Measurements from ENCODE around the gene PCNP. TPM values are rescaled to one million over a fixed set of nuclear protein-coding genes. Genes with fewer than 3 reads are reported as not detected.

The PCNP gene
- total and polyA plus RNA-seq, 9 of the 15 experiments (the other 6 are each of a cell fraction or from before 2014, with no cell fraction given), result 54.3 to 170 (median 150) TPM

DNA sequence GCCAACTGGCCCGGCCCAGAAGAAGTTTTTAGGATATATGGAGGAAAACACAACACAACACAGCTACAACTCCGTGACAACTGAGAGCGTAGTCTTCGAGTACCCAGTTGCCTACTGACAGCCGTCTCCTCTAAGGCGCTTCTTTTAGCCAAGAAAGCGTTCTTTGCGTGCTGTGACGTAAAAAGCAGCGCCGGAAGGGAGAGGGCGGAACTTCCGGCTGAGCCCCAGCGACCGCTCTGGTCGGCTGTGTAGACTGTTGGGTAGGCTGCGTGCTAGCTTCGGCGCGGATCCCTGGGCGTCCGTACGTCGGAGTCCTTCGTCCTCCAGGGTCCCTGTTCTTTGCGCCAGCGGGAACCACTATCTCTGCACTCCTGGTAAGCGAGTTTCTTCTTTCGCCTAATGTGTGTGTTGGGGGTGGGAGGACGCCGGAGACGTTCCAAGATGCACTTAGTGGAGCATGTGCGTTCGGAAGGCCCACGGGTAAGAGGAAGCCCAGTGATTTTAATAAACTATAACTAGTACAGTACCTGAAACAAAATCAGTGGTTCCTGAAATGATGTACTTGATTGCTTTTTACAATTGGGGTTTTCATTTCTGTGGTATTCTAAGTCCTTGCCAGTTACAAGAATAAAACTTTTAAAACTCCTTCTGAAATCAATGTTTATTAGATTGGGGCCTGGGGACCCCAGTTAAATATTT is 12.2 kb upstream of the PCNP start, which contains the start of gene TRMT10C (continued):
- no peak for TF ChIP-seq HDAC3 (IDR thresholded peaks at IDR 0.05; ENCODE audit: borderline replicate concordance, partially characterized antibody)
- peak; percentile 76 for TF ChIP-seq DIDO1 (tag; IDR thresholded peaks at IDR 0.05; ENCODE audit: low read depth)
- no peak for TF ChIP-seq ZBTB5 (IDR thresholded peaks at IDR 0.05)
- no peak for TF ChIP-seq SIRT6 (IDR thresholded peaks at IDR 0.05; ENCODE audit: low read depth, low read length)
- 0 out of 2 replicates have a peak, but pooled peaks have one; percentile 32 for TF ChIP-seq ELF1 (tag; IDR thresholded peaks at IDR 0.05)
- peak; percentile 86 for TF ChIP-seq KDM5B (IDR thresholded peaks at IDR 0.05; ENCODE audit: insufficient replicate concordance, low read depth, low read length)
- TF ChIP-seq ZBTB1 (CRISPR knock-in tag; IDR thresholded peaks at IDR 0.05; ENCODE audit: borderline replicate concordance, low read depth), result no peak
- no peak for TF ChIP-seq RUNX1 (IDR thresholded peaks at IDR 0.05; ENCODE audit: low read depth)
- TF ChIP-seq, protein P1, sequence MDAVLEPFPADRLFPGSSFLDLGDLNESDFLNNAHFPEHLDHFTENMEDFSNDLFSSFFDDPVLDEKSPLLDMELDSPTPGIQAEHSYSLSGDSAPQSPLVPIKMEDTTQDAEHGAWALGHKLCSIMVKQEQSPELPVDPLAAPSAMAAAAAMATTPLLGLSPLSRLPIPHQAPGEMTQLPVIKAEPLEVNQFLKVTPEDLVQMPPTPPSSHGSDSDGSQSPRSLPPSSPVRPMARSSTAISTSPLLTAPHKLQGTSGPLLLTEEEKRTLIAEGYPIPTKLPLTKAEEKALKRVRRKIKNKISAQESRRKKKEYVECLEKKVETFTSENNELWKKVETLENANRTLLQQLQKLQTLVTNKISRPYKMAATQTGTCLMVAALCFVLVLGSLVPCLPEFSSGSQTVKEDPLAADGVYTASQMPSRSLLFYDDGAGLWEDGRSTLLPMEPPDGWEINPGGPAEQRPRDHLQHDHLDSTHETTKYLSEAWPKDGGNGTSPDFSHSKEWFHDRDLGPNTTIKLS (IDR thresholded peaks at IDR 0.05; ENCODE audit: borderline replicate concordance, low read depth), result 0 out of 2 replicates have a peak, but pooled peaks have one; percentile 18
- no peak for TF ChIP-seq CBX8 (IDR thresholded peaks at IDR 0.05; ENCODE audit: borderline replicate concordance, extremely low read depth, low read depth, low read length, poor library complexity, severe bottlenecking)
- TF ChIP-seq PTRF (tag; IDR thresholded peaks at IDR 0.05), result no peak
- TF ChIP-seq ZNF444 (CRISPR knock-in tag; IDR thresholded peaks at IDR 0.05), result no peak
- TF ChIP-seq ZNF668 (CRISPR knock-in tag; IDR thresholded peaks at IDR 0.05), result no peak
- TF ChIP-seq PRPF4 (IDR thresholded peaks at IDR 0.05; ENCODE audit: insufficient read depth, low read depth, low read length, poor library complexity, severe bottlenecking), result no peak
- TF ChIP-seq ARID1B (IDR thresholded peaks at IDR 0.05), result no peak
- peak; percentile 93 for TF ChIP-seq NKRF (IDR thresholded peaks at IDR 0.05; ENCODE audit: borderline replicate concordance)
- 0 out of 2 replicates have a peak, but pooled peaks have one; percentile 42 for TF ChIP-seq LEF1 (IDR thresholded peaks at IDR 0.05)
- TF ChIP-seq, protein P2, sequence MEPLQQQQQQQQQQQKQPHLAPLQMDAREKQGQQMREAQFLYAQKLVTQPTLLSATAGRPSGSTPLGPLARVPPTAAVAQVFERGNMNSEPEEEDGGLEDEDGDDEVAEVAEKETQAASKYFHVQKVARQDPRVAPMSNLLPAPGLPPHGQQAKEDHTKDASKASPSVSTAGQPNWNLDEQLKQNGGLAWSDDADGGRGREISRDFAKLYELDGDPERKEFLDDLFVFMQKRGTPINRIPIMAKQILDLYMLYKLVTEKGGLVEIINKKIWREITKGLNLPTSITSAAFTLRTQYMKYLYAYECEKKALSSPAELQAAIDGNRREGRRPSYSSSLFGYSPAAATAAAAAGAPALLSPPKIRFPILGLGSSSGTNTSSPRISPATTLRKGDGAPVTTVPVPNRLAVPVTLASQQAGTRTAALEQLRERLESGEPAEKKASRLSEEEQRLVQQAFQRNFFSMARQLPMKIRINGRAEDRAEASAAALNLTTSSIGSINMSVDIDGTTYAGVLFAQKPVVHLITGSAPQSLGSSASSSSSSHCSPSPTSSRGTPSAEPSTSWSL (CRISPR knock-in tag; IDR thresholded peaks at IDR 0.05; ENCODE audit: borderline replicate concordance), result no peak
- TF ChIP-seq ZNF24 (IDR thresholded peaks at IDR 0.05), result no peak
- TF ChIP-seq JUND (IDR thresholded peaks at IDR 0.05; ENCODE audit: borderline replicate concordance, low read depth, low read length), result no peak
- TF ChIP-seq JUND (tag; IDR thresholded peaks at IDR 0.05; ENCODE audit: borderline replicate concordance, low read depth, low read length), result no peak; the same call in 2 of the 3 replicates

Data from K562 (cell line).